Measurements from ENCODE around the gene UNC5A. TPM values are rescaled to one million over a fixed set of nuclear protein-coding genes. Genes with fewer than 3 reads are reported as not detected.

The UNC5A gene
- total RNA-seq, 1 donor from 2014 or later: 5.6 TPM

DNA sequence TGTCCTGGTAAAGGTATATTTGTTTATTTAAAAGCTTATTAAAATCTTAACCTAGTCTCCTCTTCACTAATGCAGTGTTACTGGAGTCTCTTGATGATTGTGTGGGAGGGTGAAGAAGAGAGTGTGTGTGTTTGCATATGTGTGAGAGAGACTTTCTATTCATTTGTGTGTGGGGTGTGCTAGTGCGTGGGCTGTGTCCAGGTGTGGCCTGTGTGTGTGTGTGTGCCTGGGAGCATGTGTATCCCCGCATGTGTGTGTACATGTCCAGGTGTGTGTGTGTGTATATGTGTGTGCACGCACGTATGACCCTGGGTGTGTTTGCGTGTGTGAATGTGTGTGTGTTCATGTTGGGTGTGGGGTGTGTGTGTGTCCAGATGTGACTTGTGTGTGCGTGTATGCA lies 10.3 kb upstream of the UNC5A start:
- Mint-ChIP-seq H3K27ac (ENCODE audit: unreplicated experiment) (no peak overlapping the region), H3K4me1 (ENCODE audit: low read depth, unreplicated experiment) (peaks cover 2% of the 10 kb centered on the region), H3K27me3 (ENCODE audit: unreplicated experiment) (peaks cover 7% of the 10 kb centered on the region), H3K36me3 (ENCODE audit: unreplicated experiment) (no peaks in the 10 kb centered on the region), H3K9me3 (ENCODE audit: unreplicated experiment) (peaks cover 1% of the 10 kb centered on the region), H3K4me3 (ENCODE audit: unreplicated experiment) (no peak overlapping the region)
- TF ChIP-seq, protein P1, sequence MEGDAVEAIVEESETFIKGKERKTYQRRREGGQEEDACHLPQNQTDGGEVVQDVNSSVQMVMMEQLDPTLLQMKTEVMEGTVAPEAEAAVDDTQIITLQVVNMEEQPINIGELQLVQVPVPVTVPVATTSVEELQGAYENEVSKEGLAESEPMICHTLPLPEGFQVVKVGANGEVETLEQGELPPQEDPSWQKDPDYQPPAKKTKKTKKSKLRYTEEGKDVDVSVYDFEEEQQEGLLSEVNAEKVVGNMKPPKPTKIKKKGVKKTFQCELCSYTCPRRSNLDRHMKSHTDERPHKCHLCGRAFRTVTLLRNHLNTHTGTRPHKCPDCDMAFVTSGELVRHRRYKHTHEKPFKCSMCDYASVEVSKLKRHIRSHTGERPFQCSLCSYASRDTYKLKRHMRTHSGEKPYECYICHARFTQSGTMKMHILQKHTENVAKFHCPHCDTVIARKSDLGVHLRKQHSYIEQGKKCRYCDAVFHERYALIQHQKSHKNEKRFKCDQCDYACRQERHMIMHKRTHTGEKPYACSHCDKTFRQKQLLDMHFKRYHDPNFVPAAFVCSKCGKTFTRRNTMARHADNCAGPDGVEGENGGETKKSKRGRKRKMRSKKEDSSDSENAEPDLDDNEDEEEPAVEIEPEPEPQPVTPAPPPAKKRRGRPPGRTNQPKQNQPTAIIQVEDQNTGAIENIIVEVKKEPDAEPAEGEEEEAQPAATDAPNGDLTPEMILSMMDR (IDR thresholded peaks at IDR 0.05; ENCODE audit: partially characterized antibody, unreplicated experiment): no peak
- DNase-seq: no peak

DNA sequence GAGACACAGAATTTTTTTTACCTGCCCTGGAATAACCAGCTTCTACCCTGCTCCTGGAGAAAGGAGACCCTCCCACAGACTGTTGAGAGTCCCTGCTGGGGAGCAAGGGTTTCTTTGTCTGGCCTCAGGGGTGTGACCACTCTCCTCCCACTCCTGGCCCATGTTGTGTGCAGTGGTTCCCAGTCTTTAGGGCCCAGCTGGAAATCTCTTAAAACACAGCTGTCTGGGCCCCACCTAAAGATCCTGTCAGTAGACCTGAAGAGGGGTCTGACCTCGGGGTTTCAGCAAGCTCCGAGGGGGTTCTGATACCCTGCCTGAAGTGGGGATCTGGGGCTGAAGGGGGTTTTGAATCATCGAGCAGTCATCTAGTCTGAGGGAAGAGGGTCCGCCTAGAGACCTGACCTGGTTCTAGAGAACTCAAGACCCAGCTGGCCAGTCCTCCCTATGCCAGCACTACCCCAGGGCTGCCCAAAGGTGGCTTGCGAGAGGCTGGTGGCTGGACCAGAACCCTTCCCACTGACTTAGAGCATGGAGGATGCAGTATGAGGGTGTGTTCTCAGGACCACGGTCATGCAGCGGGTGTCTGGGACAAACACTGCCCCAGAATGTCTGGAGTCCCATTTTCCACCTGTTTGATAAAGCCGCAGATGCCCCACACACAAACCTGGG lies 8.1 kb upstream of the UNC5A start:
- Mint-ChIP-seq H3K27me3 (ENCODE audit: unreplicated experiment) (peaks cover 5% of the 10 kb centered on the region), H3K27ac (ENCODE audit: unreplicated experiment) (no peak overlapping the region), H3K4me1 (ENCODE audit: low read depth, unreplicated experiment) (no peaks in the 10 kb centered on the region), H3K4me3 (ENCODE audit: unreplicated experiment) (no peak overlapping the region), H3K36me3 (ENCODE audit: unreplicated experiment) (no peaks in the 10 kb centered on the region), H3K9me3 (ENCODE audit: unreplicated experiment) (peaks cover under 1% of the 10 kb centered on the region)
- TF ChIP-seq, protein P1 (IDR thresholded peaks at IDR 0.05; ENCODE audit: partially characterized antibody, unreplicated experiment): no peak
- no peak for DNase-seq

DNA sequence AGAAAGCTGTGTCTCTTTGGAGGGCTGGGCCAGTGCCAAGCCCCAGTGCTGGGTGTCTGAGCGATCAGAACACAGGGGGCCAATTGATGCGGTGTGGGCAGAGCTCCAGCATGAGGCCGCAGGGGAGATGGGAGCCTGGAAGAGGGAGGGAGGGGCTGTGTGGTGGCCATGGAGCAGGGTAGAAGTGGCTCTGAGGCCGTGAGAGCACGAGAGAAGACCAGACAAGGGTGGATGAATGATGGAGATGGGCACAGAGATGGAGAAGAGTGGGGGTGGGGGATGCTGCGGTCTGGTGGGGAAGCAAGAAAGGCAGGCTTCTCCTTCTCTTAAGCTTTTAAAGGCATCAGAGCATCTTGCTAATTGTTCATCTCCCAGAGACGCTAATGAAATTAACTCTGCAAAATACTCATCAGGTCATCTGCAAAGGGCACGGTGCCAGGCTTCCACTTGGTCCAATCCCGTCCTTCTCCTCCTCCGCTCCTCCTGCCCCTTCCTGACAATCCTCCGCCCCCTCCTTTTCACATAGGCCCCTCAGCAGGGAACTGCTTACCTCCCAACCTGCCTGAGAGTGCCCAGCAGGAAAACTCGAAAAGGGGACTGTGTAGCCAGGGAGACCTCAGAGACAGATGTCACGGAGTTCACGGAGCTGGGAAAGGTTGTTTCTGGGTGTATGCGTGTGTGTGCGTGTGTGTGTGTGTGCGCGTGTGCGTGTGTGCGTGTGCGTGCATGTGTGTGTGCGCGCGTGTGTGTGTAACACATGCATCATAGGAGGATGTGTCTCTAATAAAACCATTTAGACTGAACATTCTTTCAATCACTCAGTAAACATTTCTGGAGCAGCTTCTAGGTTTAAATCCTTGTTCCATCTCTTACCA lies 7.1 kb upstream of the UNC5A start:
- TF ChIP-seq, protein P1 (IDR thresholded peaks at IDR 0.05; ENCODE audit: partially characterized antibody, unreplicated experiment): no peak
- peaks cover 4% of the 10 kb centered on the region for H3K36me3 Mint-ChIP-seq (ENCODE audit: unreplicated experiment)
- DNase-seq: no peak
- no peak overlapping the region for H3K4me3 Mint-ChIP-seq (ENCODE audit: unreplicated experiment)
- peaks cover 2% of the 10 kb centered on the region for H3K9me3 Mint-ChIP-seq (ENCODE audit: unreplicated experiment)
- H3K4me1 Mint-ChIP-seq (ENCODE audit: low read depth, unreplicated experiment): no peaks in the 10 kb centered on the region
- H3K27me3 Mint-ChIP-seq (ENCODE audit: unreplicated experiment): peaks cover 7% of the 10 kb centered on the region
- H3K27ac Mint-ChIP-seq (ENCODE audit: unreplicated experiment): no peak overlapping the region

DNA sequence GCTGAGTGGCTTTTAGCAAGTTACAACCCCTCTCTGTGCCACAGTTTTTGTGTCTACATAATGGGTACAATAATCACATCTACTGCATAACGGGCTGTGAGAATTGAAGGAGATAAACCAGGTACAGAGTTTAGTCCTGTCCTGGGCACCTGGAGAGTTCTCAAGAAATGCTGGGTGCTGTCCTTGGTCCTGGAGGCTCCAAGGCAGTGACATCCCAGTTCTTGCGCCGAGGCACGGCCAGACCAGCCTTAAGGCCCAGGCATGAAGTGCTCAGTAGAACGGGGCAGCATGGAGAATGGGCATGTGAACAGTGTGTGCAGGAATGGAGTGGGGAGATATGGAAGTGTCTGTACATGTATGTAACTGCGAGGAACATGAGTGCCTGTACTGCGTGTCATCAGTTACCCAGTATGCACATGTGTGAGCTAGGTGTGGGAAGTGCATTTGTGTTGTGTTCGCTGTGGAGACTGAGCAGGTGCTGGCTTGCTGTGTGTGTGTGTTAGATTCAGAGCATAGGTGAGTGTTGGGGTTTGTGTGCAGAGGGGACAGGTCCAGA lies 6.3 kb upstream of the UNC5A start:
- peaks cover 9% of the 10 kb centered on the region for H3K27me3 Mint-ChIP-seq (ENCODE audit: unreplicated experiment)
- H3K36me3 Mint-ChIP-seq (ENCODE audit: unreplicated experiment): peaks cover 4% of the 10 kb centered on the region
- H3K27ac Mint-ChIP-seq (ENCODE audit: unreplicated experiment): no peak overlapping the region
- peaks cover 3% of the 10 kb centered on the region for H3K9me3 Mint-ChIP-seq (ENCODE audit: unreplicated experiment)
- TF ChIP-seq, protein P1 (IDR thresholded peaks at IDR 0.05; ENCODE audit: partially characterized antibody, unreplicated experiment): no peak
- no peak overlapping the region for H3K4me3 Mint-ChIP-seq (ENCODE audit: unreplicated experiment)
- H3K4me1 Mint-ChIP-seq (ENCODE audit: low read depth, unreplicated experiment): peaks cover 1% of the 10 kb centered on the region
- DNase-seq: no peak

Data from glutamatergic neuron (in vitro differentiated cells).